Activated T-helper 1 cell treated with anti-CD3 and anti-CD28 coated beads, Interleukin-2, amount 50 U/mL, for 16 hours (primary cell): Measurements from ENCODE around the gene SH2D1A.
A peak's percentile ranks its signal among the peaks of the same experiment; 100 is the strongest.
"Not testable (repeated sequence)": the region's sequence is repeated elsewhere in the genome, so short reads cannot be mapped to it uniquely, and the experiment has no call there.

Experiments used
- DNase-seq, 2 donors: peaks; one replicate each; pipeline ENCODE4 v3.0.0-alpha.2; 2020; ENCODE audit warnings: low read depth in 1 of 2, low spot score in 1 of 2

SH2D1A gene

GRCh38 chrX:124348885-124349453 is 2.6 kb downstream of the SH2D1A start:
- DNase-seq = no peak

- no peak for DNase-seq
Observed at GRCh38 chrX:124354648-124355047, 8.3 kb downstream of the SH2D1A start.

- DNase-seq = no peak
Observed at GRCh38 chrX:124358800-124359383, 12.5 kb downstream of the SH2D1A start.

- no peak for DNase-seq
Observed at GRCh38 chrX:124362072-124362471, 15.7 kb downstream of the SH2D1A start.

GRCh38 chrX:124362761-124363160 is 16.4 kb downstream of the SH2D1A start:
- DNase-seq = no peak

GRCh38 chrX:124369722-124370121 is 23.4 kb downstream of the SH2D1A start:
- DNase-seq = no peak

- no peak for DNase-seq
Observed at GRCh38 chrX:124373348-124373747, 27.0 kb downstream of the SH2D1A start.

- no peak for DNase-seq
Observed at GRCh38 chrX:124378643-124379042, 32.3 kb downstream of the SH2D1A start.

GRCh38 chrX:124383354-124383753 is 37.0 kb downstream of the SH2D1A start:
- DNase-seq = no peak

- DNase-seq = no peak
Observed at GRCh38 chrX:124386401-124386800, 40.0 kb downstream of the SH2D1A start.

- peak in 1 of 2 donors; percentile 25 for DNase-seq
Observed at GRCh38 chrX:124388562-124388961, 42.2 kb downstream of the SH2D1A start.

- no peak for DNase-seq
Observed at GRCh38 chrX:124392794-124393193, 46.4 kb downstream of the SH2D1A start.

GRCh38 chrX:124393238-124393637 is 46.9 kb downstream of the SH2D1A start:
- DNase-seq = no peak

GRCh38 chrX:124393659-124394058 is 47.3 kb downstream of the SH2D1A start:
- DNase-seq = no peak

- no peak for DNase-seq
Observed at GRCh38 chrX:124395145-124395880, 49.0 kb downstream of the SH2D1A start.

- DNase-seq = no peak
Observed at GRCh38 chrX:124401696-124402095, 55.3 kb downstream of the SH2D1A start.

GRCh38 chrX:124405868-124406267 is 59.5 kb downstream of the SH2D1A start:
- DNase-seq = no peak

- DNase-seq = peak; percentile 4 to 30
Observed at GRCh38 chrX:124406294-124407014, 60.1 kb downstream of the SH2D1A start.

GRCh38 chrX:124407226-124407625 is 60.9 kb downstream of the SH2D1A start:
- no peak for DNase-seq

GRCh38 chrX:124408380-124408779 is 62.0 kb downstream of the SH2D1A start:
- not testable (repeated sequence) for DNase-seq

- DNase-seq = no peak
Observed at GRCh38 chrX:124413244-124413643, 66.9 kb downstream of the SH2D1A start.

- no peak for DNase-seq
Observed at GRCh38 chrX:124414281-124414680, 67.9 kb downstream of the SH2D1A start.
